ENCODE measurements around the gene CMSS1.

Gene CMSS1

DNA sequence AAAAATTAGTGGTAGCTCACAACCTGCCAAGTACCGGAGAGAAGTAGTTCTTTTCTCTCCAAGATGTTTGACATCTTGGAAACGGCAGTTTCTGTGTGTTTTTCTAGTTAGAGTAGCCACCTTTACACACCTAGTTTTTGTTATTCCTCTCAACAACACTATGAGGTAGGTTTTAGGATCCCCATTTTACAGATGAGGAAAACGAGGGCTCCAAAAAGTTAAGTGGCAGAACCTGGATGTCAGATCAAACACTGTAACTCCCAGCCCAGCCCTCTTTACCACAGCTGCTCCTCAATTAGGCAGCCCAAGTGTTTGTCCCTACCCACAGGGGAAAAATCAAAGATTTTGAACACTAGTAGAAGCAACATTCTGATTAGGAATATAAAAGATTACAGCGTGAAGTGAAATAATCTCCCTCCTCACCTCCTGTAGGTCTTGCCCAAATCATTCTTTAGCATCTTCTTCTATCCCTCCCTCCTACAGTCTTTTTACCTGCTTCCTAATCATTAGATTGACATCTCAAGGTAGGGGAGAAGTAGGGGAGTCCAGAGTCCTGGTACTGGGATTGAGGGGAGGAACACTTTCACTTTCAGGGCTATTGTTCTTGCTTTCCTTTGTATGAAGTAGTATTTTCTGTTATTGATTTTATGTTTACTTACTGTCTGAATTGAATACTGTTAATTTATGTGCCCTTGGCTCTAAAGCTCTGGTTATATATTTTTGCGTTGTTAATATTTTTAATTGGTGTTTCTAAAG lies 142.6 kb downstream of the CMSS1 start:
- Histone ChIP-seq H3K4me3 (ENCODE audit: low read length) (no peak overlapping the region), H3K79me2 (ENCODE audit: control insufficient read depth, insufficient read depth, low read length) (no peaks in the 10 kb centered on the region), H3K36me3 (ENCODE audit: control insufficient read depth, insufficient read depth, low read length) (no peaks in the 10 kb centered on the region), H4K8ac (ENCODE audit: low read depth, low read length) (no peak overlapping the region), H4K5ac (ENCODE audit: low read length) (no peak overlapping the region), H2BK120ac (ENCODE audit: low read depth, low read length) (no peak overlapping the region), H3K27me3 (ENCODE audit: insufficient read depth, low read length, poor library complexity) (no peaks in the 10 kb centered on the region), H3K23ac (ENCODE audit: low read length) (no peak overlapping the region), H3K18ac (ENCODE audit: low read length) (no peak overlapping the region), H2BK5ac (ENCODE audit: low read length) (no peak overlapping the region), H3K4me1 (ENCODE audit: control insufficient read depth, low read depth, low read length) (no peaks in the 10 kb centered on the region), H3K9ac (ENCODE audit: low read length) (no peak overlapping the region), H3K56ac (ENCODE audit: low read length) (no peak overlapping the region), H2BK15ac (replicated peaks; ENCODE audit: low read depth) (no peak overlapping the region), H3K27ac (ENCODE audit: low read depth, low read length) (no peak overlapping the region), H2AK5ac (ENCODE audit: low read length) (no peak overlapping the region), H3K4me2 (ENCODE audit: low read length) (no peak overlapping the region), H3K79me1 (ENCODE audit: low read length) (peaks cover 2% of the 10 kb centered on the region), H3K4ac (ENCODE audit: low read depth, low read length) (no peak overlapping the region)
- no CpG with 5 or more reads among the region's 5 CpGs for WGBS (ENCODE audit: extremely low coverage, insufficient coverage, low lambda C conversion rate)
- DNase-seq: no peak

DNA sequence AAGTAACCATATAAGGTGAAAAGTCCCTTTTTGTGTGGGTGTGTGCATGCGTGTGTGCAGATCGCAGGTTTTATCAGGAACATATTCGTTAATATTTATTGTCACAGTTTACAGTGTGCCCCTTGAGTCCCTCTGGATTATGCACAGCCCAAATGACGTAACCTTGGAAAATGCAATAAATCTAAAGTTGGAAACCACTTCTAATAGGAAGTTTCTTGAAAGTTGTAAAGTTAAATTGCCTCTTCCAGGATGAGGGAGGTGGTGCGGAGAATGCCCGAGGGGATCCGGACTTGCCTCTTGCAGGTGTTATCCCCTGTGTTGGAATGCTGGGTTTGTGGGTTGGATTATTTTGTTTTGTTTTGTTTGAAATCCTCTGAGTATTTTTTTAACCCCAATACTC lies 143.3 kb downstream of the CMSS1 start:
- H4K8ac ChIP-seq (ENCODE audit: low read depth, low read length): no peak overlapping the region
- no peaks in the 10 kb centered on the region for H3K27me3 ChIP-seq (ENCODE audit: insufficient read depth, low read length, poor library complexity)
- no peak overlapping the region for H2BK120ac ChIP-seq (ENCODE audit: low read depth, low read length)
- H3K79me1 ChIP-seq (ENCODE audit: low read length): peaks cover 2% of the 10 kb centered on the region
- H2BK5ac ChIP-seq (ENCODE audit: low read length): no peak overlapping the region
- no peak overlapping the region for H3K27ac ChIP-seq (ENCODE audit: low read depth, low read length)
- no peak overlapping the region for H2AK5ac ChIP-seq (ENCODE audit: low read length)
- no peak overlapping the region for H3K4me3 ChIP-seq (ENCODE audit: low read length)
- H3K56ac ChIP-seq (ENCODE audit: low read length): no peak overlapping the region
- no peak overlapping the region for H3K4ac ChIP-seq (ENCODE audit: low read depth, low read length)
- no peak overlapping the region for H3K18ac ChIP-seq (ENCODE audit: low read length)
- H4K5ac ChIP-seq (ENCODE audit: low read length): no peak overlapping the region
- H3K79me2 ChIP-seq (ENCODE audit: control insufficient read depth, insufficient read depth, low read length): no peaks in the 10 kb centered on the region
- WGBS (ENCODE audit: extremely low coverage, insufficient coverage, low lambda C conversion rate): no CpG with 5 or more reads among the region's 7 CpGs
- H3K36me3 ChIP-seq (ENCODE audit: control insufficient read depth, insufficient read depth, low read length): no peaks in the 10 kb centered on the region
- H3K23ac ChIP-seq (ENCODE audit: low read length): no peak overlapping the region
- no peak for DNase-seq
- H2BK15ac ChIP-seq (replicated peaks; ENCODE audit: low read depth): no peak overlapping the region
- no peak overlapping the region for H3K4me2 ChIP-seq (ENCODE audit: low read length)
- no peaks in the 10 kb centered on the region for H3K4me1 ChIP-seq (ENCODE audit: control insufficient read depth, low read depth, low read length)
- H3K9ac ChIP-seq (ENCODE audit: low read length): no peak overlapping the region

DNA sequence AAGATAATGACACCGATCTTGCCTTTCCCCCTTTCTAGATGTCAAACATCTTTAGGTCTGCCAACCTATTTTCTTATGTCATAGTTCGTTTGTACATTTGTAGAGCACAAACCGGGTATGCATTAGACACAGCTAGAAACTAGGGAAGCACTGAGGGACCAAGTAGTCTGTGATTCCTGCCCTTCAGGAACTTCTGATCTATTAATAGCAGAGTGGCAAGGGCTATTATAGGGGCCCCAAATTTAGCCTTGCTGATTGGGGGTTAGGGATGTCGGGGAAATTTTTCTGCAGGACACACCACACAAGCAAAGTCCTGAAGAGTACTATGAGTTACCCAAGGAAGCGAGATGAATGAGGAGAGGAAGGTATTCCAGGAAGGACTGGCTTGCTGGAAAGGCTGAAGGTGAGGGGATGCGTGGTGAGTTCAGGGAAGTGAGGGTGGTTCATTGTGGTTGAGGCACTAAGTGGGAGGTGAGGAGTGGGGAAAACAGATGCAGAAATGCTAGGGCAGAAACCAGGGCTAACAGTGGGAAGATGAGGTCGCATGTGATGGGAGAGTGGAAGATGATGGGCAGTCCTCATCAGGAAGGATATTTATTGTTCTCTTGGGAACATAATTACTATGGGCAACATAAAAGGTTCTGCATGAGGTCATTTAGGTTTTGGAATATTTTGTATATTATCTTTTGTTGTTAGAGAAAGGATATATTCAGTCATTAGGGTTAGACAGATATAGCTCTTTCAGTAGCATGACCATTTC lies 144.3 kb downstream of the CMSS1 start:
- no CpG with 5 or more reads among the region's 7 CpGs for WGBS (ENCODE audit: extremely low coverage, insufficient coverage, low lambda C conversion rate)
- H2AK5ac ChIP-seq (ENCODE audit: low read length): no peak overlapping the region

DNA sequence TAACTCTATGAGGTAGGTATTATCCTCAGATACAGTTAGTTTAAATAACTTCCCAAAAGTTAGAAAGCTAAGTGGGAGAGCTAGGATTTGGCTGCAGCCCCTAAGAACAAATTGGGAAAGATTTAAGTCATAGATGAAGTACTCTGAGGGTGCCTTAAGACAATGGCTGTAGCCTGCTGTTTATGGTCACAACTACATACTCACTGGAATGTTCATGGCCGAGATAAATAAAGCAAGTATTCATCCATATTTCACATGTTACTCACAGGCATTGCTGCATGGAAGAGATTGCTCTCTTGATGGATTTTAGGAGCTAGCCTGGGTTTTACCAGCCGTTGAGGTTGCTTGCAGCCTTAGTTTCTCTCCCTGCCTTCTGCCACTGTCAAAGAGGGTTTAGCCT lies 145.0 kb downstream of the CMSS1 start:
- no peaks in the 10 kb centered on the region for H3K79me2 ChIP-seq (ENCODE audit: control insufficient read depth, insufficient read depth, low read length)
- no peak overlapping the region for H3K23ac ChIP-seq (ENCODE audit: low read length)
- H3K27me3 ChIP-seq (ENCODE audit: insufficient read depth, low read length, poor library complexity): no peaks in the 10 kb centered on the region
- no peak overlapping the region for H4K5ac ChIP-seq (ENCODE audit: low read length)
- H4K8ac ChIP-seq (ENCODE audit: low read depth, low read length): no peak overlapping the region
- H3K9ac ChIP-seq (ENCODE audit: low read length): no peak overlapping the region
- WGBS (ENCODE audit: extremely low coverage, insufficient coverage, low lambda C conversion rate): no CpG with 5 or more reads among the region's 2 CpGs
- H3K4me2 ChIP-seq (ENCODE audit: low read length): no peak overlapping the region
- H3K79me1 ChIP-seq (ENCODE audit: low read length): peaks cover 2% of the 10 kb centered on the region
- no peak overlapping the region for H2BK5ac ChIP-seq (ENCODE audit: low read length)
- H2BK120ac ChIP-seq (ENCODE audit: low read depth, low read length): no peak overlapping the region
- H3K27ac ChIP-seq (ENCODE audit: low read depth, low read length): no peak overlapping the region
- no peaks in the 10 kb centered on the region for H3K4me1 ChIP-seq (ENCODE audit: control insufficient read depth, low read depth, low read length)
- no peak for DNase-seq
- no peak overlapping the region for H3K56ac ChIP-seq (ENCODE audit: low read length)
- no peak overlapping the region for H3K4me3 ChIP-seq (ENCODE audit: low read length)
- H2AK5ac ChIP-seq (ENCODE audit: low read length): no peak overlapping the region
- H3K36me3 ChIP-seq (ENCODE audit: control insufficient read depth, insufficient read depth, low read length): no peaks in the 10 kb centered on the region
- no peak overlapping the region for H2BK15ac ChIP-seq (replicated peaks; ENCODE audit: low read depth)
- H3K4ac ChIP-seq (ENCODE audit: low read depth, low read length): no peak overlapping the region
- no peak overlapping the region for H3K18ac ChIP-seq (ENCODE audit: low read length)

More for the DNA sequence above, 144.3 kb downstream of the CMSS1 start:
- Histone ChIP-seq H3K36me3 (ENCODE audit: control insufficient read depth, insufficient read depth, low read length) (no peaks in the 10 kb centered on the region), H2BK5ac (ENCODE audit: low read length) (no peak overlapping the region), H3K4ac (ENCODE audit: low read depth, low read length) (no peak overlapping the region), H3K18ac (ENCODE audit: low read length) (no peak overlapping the region), H3K27me3 (ENCODE audit: insufficient read depth, low read length, poor library complexity) (no peaks in the 10 kb centered on the region), H3K79me1 (ENCODE audit: low read length) (peaks cover 2% of the 10 kb centered on the region), H3K23ac (ENCODE audit: low read length) (no peak overlapping the region), H3K56ac (ENCODE audit: low read length) (no peak overlapping the region), H4K8ac (ENCODE audit: low read depth, low read length) (no peak overlapping the region), H2BK120ac (ENCODE audit: low read depth, low read length) (no peak overlapping the region), H4K5ac (ENCODE audit: low read length) (no peak overlapping the region), H3K4me2 (ENCODE audit: low read length) (no peak overlapping the region), H2BK15ac (replicated peaks; ENCODE audit: low read depth) (no peak overlapping the region), H3K9ac (ENCODE audit: low read length) (no peak overlapping the region), H3K4me3 (ENCODE audit: low read length) (no peak overlapping the region), H3K79me2 (ENCODE audit: control insufficient read depth, insufficient read depth, low read length) (no peaks in the 10 kb centered on the region), H3K4me1 (ENCODE audit: control insufficient read depth, low read depth, low read length) (no peaks in the 10 kb centered on the region), H3K27ac (ENCODE audit: low read depth, low read length) (no peak overlapping the region)
- DNase-seq: no peak

DNA sequence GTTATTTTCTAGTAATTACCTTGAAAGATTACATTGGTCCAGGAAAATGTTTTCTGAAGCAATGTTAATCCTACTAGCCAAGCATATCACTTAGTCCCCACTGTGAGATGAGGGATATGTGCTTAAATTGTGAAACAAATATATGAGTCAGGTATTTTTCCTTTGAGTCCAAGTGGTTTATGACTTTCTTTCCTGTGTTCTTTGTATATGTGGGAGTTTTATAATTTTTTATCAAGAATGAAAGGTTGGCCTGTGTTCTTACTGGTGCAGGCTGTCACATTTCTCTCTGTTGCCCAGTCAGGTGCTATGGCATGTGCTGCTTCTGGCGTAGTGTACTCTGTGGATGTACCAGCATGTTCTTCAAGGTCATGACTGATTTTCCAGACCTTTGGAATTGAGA lies 147.4 kb downstream of the CMSS1 start:
- Histone ChIP-seq H2AK5ac (ENCODE audit: low read length) (no peak overlapping the region), H3K56ac (ENCODE audit: low read length) (no peak overlapping the region), H3K79me2 (ENCODE audit: control insufficient read depth, insufficient read depth, low read length) (no peaks in the 10 kb centered on the region), H3K79me1 (ENCODE audit: low read length) (no peaks in the 10 kb centered on the region), H2BK15ac (replicated peaks; ENCODE audit: low read depth) (no peak overlapping the region), H3K36me3 (ENCODE audit: control insufficient read depth, insufficient read depth, low read length) (no peaks in the 10 kb centered on the region), H3K4me3 (ENCODE audit: low read length) (no peak overlapping the region), H3K4me1 (ENCODE audit: control insufficient read depth, low read depth, low read length) (no peaks in the 10 kb centered on the region), H3K9ac (ENCODE audit: low read length) (no peak overlapping the region), H3K27me3 (ENCODE audit: insufficient read depth, low read length, poor library complexity) (no peaks in the 10 kb centered on the region), H4K5ac (ENCODE audit: low read length) (no peak overlapping the region), H3K18ac (ENCODE audit: low read length) (no peak overlapping the region), H3K4ac (ENCODE audit: low read depth, low read length) (no peak overlapping the region), H2BK120ac (ENCODE audit: low read depth, low read length) (no peak overlapping the region), H4K8ac (ENCODE audit: low read depth, low read length) (no peak overlapping the region), H2BK5ac (ENCODE audit: low read length) (no peak overlapping the region), H3K4me2 (ENCODE audit: low read length) (no peak overlapping the region), H3K23ac (ENCODE audit: low read length) (no peak overlapping the region), H3K27ac (ENCODE audit: low read depth, low read length) (no peak overlapping the region)
- DNase-seq: no peak
- no CpG with 5 or more reads among the region's 1 CpG for WGBS (ENCODE audit: extremely low coverage, insufficient coverage, low lambda C conversion rate)
